Activated naive CD8-positive, alpha-beta T cell treated with anti-CD3 and anti-CD28 coated beads, Interleukin-2, amount 50 U/mL, for 16 hours (primary cell): ENCODE data around the gene C11orf68.

ENCODE experiments used
- DNase-seq: peaks from one replicate; pipeline ENCODE4 v3.0.0-alpha.2; 2020; ENCODE audit warnings: low read depth, low spot score

Gene C11orf68

DNA sequence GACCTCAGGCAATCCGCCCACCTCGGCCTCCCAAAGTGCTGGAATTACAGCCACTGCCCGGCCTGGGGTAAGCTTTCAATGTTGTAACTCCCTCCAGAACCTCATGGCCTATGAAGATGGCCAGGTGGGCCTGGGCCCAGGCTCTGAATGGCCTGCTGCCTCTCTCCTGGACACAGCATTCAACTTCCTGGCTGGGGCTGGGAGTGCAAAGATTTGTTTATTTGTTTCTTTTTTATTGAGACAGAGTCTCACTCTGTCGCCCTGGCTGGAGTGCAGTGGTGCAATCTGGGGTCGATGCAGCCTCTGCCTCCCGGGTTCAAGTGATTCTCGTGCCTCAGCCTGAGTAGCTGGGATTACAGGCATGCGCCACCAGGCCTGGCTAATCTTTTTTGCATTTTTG lies 25.9 kb upstream of the C11orf68 start:
- no peak for DNase-seq

DNA sequence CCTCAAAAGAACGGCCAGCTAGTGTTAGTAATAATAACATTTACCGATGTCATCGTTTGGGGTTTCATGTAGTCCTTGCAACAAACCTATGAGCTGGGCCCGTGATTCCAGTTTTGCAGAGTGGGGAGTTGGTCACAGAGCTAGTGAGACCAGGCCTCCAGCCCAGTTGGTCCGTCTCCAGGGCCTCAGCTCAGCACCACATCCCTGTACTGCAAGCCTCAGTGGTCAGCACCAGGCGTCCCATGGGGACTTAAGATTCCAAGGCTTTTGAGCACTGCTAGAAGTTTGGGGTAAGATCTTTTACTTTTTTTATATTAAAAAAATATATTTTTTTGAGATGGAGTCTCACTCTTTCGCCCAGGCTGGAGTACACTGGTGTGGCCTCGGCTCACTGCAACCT lies 25.3 kb upstream of the C11orf68 start:
- no peak for DNase-seq

DNA sequence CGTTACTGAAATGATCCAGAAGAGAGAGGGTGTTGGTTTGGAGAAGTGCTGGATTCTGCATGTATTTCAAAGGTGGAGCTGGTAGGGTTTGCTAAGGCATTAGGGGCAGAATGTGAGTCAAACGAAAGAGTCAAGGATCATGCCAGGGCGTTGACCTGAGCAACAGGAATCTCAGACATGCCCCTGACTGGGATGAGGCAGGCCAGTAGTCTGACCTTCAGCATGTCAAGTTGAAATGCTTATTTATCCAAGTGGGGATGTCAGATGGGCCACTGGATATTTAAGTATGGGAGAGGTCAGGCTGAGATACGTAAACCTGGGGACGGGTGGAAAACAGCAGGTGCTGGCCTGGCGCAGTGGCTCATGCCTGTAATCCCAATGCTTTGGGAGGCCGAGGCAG lies 23.7 kb upstream of the C11orf68 start:
- DNase-seq, result no peak

DNA sequence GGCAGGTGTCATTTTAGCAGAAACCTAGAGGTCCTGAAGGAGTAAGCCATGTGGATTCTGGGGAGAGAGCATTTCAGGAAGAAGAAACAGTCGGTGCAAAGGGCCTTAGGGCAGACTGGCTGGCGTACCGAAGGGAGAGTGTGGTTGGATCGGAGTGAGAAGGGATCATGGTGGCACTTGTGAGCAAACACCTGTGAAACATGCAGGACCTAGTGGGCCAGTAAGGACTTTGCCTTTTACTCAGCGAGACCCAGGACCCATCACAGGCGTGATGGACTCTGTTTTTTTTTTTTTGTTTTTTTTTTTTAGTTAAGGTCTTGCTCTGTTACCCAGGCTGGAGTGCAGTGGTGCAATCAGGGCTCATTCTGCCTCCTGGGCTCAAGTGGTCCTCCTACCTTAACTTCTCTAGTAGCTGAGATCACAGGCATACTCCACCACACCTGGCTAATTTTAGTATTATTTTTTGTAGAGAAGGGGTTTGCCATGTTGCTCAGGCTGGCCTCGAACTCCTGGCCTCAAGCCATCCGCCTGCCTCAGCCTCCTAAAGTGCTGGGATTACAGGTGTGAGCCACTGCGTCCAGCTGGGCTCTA lies 23.0 kb upstream of the C11orf68 start:
- no peak for DNase-seq

DNA sequence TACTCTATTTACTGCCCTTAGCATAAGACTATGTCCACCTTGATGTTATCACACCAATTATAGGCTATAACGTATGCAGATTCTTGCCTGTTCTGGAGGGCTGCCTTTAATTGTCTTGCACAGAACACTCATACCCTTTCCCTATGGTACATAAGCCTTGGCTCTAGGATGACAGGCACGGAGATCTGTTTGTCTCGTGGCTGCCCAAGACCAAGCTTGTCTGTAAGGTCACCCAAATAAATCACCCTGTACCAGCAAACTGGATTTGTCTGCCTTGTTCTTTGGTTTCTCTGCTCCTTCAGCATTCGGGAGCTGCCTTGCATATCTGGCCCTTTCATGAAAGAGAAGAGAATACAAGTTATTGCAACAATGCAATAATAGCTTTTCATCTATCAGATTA lies 18.9 kb upstream of the C11orf68 start:
- DNase-seq, result no peak

DNA sequence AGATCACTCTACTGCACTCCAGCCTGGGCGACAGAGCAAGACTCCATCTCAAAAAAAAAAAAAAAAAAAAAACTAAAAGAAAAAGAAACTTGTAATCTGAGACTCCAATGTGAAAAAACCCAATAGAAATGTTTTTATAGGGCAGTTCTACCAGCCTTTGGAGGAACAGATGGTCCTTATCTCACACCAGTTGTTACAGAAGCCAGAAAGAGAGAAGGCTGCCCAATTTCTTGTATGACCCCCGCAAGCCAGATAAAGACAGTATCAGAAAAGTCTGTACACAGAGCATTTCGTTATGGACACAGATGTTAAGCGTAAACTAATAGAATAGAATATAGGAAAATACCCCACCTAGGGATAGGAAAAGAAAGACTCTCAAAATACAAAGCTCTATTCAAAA lies 15.2 kb upstream of the C11orf68 start:
- no peak for DNase-seq

DNA sequence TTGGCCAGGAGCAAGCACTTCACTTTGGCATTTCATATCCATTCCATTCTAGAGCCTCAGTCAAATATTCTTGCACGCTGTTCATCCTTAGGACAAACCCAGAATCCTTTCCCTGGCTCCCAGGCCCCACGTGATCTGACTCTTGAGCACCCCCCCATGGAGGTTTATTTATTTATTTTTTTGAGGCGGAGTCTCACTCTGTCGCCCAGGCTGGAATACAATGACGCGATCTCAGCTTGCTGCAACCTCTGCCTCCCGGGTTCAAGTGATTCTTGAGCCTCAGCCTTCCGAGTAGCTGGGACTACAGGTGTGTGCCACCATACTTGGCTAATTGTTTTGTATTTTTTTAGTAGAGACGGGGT lies 13.7 kb upstream of the C11orf68 start:
- no peak for DNase-seq

DNA sequence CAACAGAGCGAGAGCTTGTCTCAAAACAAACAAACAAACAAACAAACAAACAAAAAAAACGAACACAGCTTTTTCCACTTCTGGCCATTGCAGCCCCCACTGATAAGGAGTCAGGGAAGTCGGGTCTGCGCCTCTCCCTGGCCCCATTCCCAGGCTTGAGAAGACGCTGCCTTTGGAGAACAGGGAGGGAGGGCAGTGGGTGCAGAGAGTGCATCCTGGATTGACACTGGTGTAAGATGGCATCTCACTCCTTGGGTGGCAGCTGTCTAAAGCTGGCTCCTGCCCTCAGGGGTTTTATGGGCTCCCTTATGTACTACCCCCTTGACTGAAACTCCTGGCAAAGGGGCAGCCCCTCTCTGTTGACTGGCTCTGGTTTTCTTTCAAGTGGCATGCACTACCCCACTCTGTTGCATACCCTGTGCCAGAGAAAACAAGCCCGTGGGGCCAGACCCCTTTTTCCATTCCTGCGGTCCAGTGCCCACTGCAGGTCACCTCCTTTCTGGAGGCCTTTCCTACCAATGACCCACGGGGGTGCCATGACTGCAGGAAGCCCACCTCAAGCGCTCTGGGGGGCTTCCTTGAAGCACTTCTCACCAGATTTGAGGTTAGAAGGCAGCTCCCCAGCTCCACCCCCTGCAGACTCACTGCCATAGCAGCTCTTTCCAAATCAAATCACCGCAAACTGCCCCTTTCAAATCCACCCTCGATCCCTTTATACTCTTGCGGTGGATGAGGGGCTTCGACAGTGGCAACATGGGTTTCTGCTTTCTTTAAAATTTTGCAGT lies 13.1 kb upstream of the C11orf68 start:
- no peak for DNase-seq

DNA sequence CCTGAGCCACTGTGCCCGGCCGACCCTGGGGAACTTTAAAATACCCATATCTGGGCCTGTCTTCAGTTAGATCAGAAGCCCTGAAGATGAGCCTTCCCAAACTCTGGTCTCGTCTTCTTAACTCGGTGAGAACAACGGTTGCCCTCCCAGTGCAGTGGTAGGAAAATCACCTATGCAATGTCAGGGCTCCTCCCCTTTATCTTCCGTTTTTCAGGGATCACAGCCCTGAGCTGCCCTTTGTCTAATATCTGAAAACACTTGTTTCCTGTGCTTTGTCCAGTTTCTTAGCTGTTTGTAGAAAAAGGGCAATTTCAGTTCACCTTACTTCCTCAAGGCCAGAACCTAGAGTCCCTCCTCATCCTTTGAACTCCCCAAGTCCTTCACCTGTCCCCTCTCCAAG lies 9.8 kb upstream of the C11orf68 start:
- no peak for DNase-seq

DNA sequence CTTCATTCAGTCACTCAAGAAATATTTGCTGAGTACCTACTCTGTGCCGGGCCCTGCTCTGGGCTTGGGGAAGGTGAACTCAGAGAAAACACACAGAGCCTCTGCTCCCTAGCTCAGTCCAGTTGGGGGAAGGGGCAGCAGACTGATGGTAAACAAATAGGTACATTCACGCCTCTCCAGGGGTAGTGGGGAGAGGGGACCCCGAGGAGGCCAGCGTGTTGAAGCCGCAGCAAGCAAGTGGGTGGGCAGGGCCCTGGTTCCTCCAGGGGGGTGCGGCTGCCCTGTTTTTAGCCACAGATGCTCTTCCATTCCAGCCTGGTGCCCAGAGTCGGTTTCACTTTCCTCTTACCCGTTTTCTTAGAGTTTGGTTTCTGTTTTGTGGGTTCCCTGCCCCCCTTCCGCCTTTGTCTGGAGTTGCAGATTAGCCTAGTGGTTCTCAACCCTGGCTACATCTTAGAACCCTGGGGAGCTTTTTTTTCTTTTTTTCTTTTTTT lies 9.1 kb upstream of the C11orf68 start:
- DNase-seq, result peak; percentile 64

DNA sequence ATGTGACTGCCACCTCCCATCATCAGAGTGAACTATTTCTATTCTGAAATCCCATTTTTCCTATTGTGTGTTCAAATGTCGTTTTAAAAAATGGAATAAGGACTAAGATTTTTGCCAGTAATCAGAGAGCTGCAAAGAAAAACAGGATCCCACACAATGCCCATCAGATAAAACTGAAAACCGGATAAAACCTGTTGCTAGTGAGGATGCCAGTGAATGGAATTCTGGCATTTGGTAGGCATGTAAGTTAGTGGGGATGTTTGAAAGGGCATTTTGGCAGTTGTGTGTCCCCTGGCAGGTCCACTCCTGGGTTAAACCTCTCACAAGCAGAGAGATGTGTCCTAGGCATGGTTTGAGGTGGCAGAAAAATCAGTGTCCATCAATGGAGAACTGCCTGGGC lies 6.5 kb upstream of the C11orf68 start:
- no peak for DNase-seq

DNA sequence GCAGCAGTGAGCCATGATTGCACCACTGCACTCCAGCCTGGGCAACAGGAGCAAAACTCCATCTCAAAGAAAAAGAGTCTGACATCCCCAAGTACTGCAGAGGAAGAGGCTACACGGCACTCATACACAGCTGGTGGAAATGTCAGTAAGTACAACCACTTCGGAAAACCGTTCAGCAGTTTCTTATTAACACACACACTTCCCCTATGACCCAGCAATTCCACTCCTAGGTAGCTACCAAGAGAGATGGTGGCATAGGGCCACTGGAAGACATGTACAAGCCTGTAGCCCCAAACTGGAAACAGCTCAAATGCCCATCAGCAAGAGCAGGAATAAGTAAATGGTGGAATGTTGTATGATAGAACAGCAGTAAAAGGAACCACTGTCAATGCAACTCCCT lies 3.7 kb upstream of the C11orf68 start:
- DNase-seq, result no peak

DNA sequence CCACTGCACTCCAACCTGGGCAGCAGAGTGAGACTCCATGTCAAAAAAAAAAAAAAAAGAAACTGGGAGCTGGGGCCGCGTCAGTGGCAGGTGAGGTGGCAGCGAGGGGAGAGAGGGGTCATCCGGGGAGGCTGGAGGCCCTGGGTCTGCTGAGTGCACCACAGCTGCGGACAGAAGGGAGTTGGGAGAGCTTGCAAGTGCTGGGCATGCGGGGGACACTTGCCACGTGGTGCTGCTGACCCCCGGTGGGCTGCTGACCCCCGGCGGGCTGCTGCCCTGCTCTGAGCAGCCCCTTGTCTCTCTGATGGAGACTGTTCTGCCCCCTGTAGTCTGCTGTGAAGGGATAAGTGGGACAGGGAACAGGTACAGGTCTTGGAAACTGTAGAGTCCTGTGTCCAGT lies 3.0 kb upstream of the C11orf68 start:
- no peak for DNase-seq

DNA sequence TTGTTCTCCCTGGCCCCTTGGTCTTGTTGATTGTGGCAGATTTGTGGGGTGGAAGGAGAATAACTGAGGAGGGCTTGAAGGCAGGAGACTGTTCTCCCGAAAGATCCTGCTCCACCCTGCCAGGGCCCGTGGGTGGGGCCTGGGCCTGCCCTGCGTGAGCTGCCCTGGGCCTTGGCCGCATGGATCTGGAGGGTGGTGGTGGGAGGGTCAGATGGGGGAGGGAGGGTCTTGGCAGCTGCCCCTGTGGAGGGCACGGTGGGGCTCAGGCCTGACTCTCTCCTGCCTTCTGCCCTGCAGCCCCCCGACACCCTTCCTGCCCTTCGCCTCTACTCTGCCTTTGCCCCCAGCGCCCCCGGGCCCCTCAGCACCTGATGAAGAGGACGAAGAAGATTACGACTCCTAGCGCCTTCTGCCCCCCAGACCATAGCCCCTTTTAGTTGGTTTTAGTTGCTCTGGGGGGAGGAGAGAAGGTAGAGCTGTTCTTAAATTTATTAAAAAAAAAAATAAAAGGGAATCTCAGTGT lies 2.2 kb upstream of the C11orf68 start:
- no peak for DNase-seq

DNA sequence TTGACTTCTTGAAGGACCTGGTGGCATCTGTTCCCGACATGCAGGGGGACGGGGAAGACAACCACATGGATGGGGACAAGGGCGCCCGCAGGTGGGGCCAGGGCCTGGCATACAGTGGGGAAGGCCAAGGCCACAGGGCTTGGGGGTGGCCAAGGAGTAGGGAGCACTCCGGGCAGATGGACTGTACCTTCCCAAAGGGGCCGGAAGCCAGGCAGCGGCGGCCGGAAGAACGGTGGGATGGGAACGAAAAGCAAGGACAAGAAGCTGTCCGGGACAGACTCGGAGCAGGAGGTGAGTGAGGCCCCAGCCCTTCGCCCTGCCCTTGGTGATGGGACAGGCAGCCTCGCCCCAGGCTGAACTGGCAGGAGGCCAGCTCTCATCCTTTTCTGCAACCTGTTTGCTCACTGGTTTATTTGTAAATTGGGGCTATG lies 1.5 kb upstream of the C11orf68 start:
- DNase-seq, result no peak

DNA sequence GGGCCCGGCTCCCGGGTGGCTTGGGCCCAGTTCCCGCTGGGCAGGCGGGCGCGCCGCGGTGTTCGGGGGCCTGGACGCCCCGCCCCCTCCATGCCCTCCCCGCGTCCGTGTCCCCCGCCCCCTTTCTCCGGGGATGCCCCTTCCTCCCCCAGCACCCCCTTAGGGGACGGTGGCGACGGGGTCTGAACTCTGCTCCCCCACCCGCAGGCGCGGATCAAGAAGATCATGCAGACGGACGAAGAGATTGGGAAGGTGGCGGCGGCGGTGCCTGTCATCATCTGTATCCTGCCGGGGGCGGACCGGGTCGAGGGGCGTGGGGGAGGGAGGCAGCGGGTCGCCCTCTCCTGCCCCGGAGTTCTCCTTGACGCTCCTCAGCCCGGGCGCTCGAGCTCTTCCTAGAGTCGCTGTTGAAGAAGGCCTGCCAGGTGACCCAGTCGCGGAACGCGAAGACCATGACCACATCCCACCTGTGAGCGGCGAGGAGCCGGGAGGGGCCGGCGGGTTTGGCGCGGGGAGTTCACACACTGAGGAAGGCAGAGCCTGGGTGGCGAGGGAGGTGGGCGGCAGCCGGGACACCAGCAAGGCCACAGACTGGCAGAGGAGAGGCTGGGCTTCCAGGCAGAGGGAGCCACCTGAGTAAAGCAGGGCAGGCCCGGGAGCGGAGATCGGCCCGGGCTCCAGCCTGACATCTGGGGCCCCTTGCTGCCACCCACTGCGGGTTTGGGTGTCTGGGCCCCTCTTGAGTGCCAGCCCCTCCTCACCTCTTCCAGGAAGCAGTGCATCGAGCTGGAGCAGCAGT lies 910 bp upstream of the C11orf68 start:
- no peak for DNase-seq

DNA sequence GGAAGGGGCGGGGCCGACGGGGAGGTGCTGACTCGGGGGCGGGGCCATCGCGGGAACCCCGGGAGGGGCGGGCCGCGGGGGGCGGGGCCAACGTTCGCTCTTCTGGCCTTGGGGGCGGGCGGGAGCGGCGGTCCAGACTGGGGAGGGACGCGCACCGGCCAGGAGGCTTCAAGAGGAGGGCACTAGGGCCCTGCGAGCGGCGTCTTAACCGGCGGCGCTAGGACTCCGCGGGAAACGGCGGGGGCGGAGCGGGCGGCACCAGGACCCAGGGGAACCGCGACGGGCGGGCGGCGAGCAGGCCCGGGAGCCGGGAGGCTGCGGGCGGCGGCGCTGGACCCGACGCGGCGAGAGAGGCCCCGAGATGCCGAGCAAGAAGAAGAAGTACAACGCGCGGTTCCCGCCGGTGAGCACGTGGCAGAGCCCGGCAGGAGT lies 295 bp upstream of the C11orf68 start, which contains the start of gene DRAP1:
DRAP1 (plus strand) TSS at position 286 of the 432 bp plus-strand sequence; CDS start at position 362, 76 bp downstream.
- peak; percentile 97 for DNase-seq

DNA sequence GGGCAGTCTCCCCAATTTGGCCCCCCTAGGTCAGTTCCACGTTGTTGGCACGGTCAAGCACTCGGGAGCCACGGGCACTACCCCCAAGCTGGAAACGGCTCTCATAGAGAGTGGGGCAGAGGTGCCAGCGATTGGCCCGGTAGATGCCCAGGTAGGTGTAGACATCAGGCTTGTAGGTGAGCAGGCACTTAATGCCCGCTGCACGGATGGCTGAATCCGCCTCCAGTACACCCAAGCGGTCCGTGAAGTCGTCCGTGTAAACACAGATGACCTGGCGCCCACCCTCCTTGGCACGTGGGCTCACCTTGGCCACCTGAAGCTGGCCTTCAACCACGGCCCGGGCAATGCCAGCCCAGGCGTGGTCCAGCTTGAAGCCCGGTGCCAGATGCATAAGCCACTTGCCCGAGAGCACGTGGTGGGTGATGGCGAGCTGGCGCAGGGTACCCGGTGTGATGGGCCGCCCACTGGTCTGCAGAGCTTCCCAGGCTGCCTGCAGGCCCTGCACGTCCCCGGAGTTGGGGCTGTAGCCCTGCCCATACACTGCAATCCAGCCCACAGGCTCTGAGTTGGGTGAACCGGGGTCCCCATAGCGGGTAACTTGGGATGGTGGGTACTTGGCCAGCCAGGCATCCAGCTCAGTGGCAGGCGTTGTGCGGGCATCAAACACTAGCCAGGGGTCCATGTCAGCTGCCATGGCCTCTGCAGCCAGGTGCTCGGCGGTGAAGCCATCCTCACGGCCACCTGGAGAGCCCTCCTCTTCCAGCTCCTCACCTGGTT lies 1.2 kb downstream of the C11orf68 start:
- DNase-seq, result no peak

DNA sequence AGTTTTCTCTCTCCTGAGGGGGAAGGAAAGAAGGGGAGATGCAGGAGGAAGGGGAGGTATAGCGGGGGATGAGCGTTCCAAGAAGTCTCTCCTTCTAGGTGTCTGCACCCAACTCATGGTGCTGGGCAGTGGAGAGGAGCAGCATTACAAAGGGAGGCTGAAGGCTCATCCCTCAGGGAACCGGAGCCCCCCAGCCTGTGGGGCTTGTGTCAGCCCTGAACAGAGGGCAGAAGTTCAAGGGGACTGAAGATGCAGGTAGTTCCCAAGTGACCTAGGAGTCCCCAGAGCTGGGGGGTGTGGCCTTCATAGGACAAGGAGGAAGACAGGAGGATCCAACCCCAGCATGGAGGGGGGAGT lies 1.8 kb downstream of the C11orf68 start:
- DNase-seq, result no peak

DNA sequence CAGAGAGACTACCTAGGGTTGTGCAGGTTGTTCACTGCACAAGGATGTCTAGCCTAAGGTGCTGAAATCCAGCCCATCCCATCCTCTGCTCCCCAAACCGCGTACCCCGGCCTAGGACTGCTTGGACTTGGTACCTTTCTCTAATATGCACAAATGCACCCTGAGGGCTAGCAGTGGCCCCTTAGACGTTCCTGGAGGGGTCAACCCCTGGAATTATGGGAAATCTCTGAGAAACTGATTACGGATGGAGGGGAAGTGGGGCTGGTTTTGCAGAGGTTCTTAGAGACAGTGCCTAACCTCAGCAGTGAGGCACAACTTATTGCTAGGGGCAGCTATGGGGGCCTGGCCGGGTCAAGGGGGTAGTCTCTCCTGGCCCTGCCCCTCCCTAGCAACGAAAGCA lies 2.5 kb downstream of the C11orf68 start:
- DNase-seq, result no peak

DNA sequence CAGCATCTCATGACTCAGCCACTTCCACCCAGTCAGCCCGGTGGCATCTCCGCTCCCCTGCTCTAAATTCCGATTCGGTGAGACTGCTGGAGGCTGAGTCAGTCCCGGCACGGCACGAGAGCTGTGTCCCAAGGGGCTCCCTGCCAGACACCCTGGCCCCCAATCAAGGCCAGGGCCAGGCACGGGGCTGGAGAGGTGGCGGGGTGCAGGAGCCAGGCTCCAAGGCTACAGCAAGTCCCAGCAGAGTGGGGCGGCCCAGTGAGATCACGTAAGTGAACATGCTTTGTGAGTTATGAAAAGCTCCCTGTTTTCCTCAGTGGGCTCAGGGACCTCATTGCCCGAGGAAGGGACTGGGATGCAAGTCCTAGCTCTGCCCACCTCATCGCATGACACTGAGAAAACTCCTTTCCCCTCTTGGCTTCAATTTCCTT lies 3.0 kb downstream of the C11orf68 start:
- DNase-seq, result no peak
